ENCODE results near the gene LGR5. TPM values are rescaled to one million over a fixed set of nuclear protein-coding genes. Genes with fewer than 3 reads are reported as not detected.

The LGR5 gene
- total RNA-seq, 1 donor from 2014 or later: not detected

DNA sequence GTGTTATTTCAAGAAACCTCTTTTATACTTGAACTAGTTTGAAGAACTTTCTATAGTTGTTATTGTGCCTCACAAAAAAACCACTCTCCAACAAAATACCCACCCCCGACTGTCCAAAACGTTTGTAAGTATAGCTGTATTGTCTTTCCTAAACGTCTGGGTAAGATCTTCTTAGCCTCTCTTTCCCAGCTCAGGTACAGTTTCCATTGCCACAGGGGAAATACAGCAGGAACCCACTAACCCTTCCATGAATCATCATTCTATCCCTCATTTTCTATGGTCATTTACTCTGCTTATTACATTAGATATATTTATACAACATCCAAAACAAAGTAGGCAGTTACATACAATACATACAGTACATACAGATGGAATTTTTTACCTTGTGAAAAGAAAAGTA, 153.2 kb downstream of the LGR5 start:
- DNase-seq (ENCODE audit: low read depth in 2 of 2): no peak

DNA sequence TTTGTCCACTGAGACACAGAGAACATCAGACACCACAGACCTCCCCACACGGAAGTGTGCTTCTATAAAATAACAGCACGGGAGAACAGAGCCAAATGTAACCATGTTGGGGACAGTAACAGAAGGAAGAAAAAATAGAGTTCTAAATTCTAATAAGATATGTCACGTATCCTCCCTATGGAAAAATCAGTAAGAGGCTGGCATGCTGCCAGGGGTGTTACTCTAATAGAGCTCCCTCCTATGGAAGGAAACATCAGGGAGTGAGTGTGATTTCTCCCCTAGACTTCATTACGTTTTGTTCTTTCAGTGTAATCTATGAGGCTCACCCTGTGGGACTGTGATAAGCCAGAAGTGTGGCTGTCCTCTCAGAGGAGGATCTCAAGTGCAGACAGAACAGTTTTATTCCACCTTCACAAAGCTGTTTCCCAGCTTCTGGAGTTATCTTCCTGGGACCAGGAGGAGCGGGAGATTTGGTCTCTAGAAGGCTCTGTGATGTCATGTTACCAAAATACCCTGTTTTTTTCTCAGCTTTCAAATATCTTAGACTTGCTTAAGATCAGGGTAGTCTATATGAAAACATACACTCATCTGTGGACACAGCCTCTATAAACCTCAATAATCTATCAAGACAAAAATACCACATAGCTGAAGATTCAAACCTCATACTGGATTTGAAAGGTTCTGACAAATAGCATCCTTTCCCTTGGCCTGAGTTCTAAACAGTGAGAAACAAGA, 154.8 kb downstream of the LGR5 start:
- peak; percentile 23 to 27 for DNase-seq (ENCODE audit: low read depth in 2 of 2)

- no peak for DNase-seq (ENCODE audit: low read depth in 2 of 2)
Measured at GRCh38 chr12:71599210-71599609, 159.6 kb downstream of the LGR5 start.

DNA sequence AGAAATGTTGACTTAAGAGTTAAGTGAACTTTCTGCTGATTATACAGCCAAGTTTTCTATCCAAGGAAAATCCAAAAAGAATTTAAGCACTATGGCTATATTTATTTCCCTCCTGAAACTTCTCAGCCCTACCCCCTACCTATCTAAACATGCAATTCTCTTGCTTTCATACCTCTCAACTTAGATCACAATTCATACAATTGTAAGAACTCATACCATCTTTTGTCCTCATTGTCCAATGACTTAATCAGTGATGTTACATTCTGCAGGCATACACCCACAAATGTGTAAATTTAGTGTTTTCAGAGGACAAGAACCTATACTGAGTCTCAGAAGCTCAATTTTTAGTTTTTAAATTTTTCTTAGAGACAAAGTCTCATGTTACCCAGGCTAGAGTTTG, 161.9 kb downstream of the LGR5 start:
- no peak for DNase-seq (ENCODE audit: low read depth in 2 of 2)

GRCh38 chr12:71602761-71603577, 163.4 kb downstream of the LGR5 start:
- peak in 1 of 2 donors; percentile 5 for DNase-seq (ENCODE audit: low read depth in 2 of 2)

DNA sequence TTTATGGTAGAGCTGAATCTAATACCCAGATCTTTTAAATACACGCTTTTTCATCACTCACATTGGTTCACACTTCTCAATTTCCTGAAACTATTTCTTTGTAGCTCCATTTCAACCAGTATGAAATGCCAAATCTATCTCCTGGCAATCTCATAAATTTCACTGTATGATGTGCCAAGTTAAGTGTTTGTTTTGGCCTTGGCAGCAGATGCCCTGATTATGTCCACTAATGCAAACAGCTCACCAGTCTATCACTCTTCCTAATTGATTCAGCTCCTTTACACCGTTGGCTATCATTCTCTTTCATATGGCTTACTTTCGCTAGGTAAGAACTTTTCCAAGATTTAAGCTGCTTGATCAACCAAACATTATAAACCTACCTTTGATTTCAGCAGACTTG, 165.4 kb downstream of the LGR5 start:
- peak in 1 of 2 donors; percentile 36 for DNase-seq (ENCODE audit: low read depth in 2 of 2)

GRCh38 chr12:71607494-71608330, 168.1 kb downstream of the LGR5 start:
- DNase-seq (ENCODE audit: low read depth in 2 of 2): no peak

DNA sequence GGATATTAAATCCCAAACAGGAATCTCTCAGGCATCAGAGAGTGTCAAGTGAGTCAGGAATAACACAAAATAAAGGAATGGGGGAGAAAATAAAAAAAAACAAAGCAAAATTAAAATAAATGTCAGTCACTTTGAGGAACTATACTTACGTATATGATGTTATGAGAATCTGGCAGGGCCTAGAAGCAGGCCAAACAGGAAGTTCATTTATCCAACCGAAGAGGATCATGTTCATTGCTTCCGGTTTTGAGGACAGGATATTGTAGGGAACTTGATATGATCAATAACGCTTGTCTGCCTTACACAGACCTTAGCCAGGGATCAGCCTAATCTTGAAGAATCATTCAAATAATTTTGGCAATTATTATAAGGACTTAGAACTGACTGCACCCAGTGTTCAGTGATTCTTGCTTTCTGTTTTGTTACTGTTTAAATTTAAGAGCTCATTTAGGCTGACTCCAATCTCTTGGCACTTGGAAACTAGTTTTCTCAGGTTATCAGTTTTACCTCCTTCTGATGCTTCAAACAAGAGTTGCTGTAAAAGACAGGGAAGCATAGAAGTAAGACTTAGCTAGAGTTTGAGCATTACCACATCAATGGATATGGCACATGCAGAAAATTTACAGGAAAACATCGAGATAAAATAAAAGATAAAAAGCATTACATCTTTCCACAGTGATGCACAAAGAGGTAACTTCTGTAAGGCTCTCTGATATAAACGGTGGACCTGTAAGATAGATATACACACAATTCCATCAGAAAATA, 170.6 kb downstream of the LGR5 start:
- peak in 1 of 2 donors; percentile 23 for DNase-seq (ENCODE audit: low read depth in 2 of 2)

- no peak for DNase-seq (ENCODE audit: low read depth in 2 of 2)
Measured at GRCh38 chr12:71621938-71622337, 182.3 kb downstream of the LGR5 start.

GRCh38 chr12:71625476-71625875, 185.9 kb downstream of the LGR5 start:
- DNase-seq (ENCODE audit: low read depth in 2 of 2): no peak

DNA sequence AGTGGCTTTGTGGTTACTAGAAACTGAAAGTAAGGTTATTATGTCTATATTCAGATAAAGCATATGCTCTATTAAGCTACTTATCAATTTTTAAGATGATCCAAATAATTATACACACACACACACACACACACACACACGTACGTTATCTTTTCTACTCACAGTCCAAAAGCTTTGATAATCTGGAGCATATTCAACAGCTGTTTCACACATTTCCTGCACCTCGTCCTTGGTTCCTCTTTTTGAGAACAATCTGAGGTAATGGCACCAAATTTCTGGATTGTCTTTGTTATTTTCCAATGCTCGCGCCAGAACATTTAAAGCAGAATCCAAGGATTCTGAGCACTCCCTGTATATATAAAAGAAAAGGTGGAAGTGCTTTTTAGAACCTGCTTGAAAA, 186.5 kb downstream of the LGR5 start:
- peak; percentile 36 to 79 for DNase-seq (ENCODE audit: low read depth in 2 of 2)

GRCh38 chr12:71626768-71627167, 187.2 kb downstream of the LGR5 start:
- DNase-seq (ENCODE audit: low read depth in 2 of 2): peak; percentile 70

GRCh38 chr12:71627438-71628002, 187.9 kb downstream of the LGR5 start:
- no peak for DNase-seq (ENCODE audit: low read depth in 2 of 2)

Other genes starting within 250 kb of the LGR5 start
- gene ZFC3H1, start 224.1 kb downstream of the LGR5 start, total RNA-seq: 9.4 and 14.3 TPM in 2 replicates
- 1.3 and 2.4 TPM in 2 replicates for gene THAP2, start 224.5 kb downstream of the LGR5 start, total RNA-seq
- 34.4 and 44.6 TPM in 2 replicates for gene TMEM19, start 246.3 kb downstream of the LGR5 start, total RNA-seq

Measured in lung microvascular endothelial cell (primary cell).